Effector CD8-positive, alpha-beta T cell (primary cell): ENCODE measurements around the gene CEACAM19.
"Not testable (repeated sequence)": the region's sequence is repeated elsewhere in the genome, so short reads cannot be mapped to it uniquely, and the experiment has no call there.

Source experiments
- DNase-seq: peaks from one replicate; lab custom pipeline; 2025; lab: John Stamatoyannopoulos, UW

CEACAM19 gene

GRCh38 chr19:44701228-44701627 is 29.9 kb downstream of the CEACAM19 start:
- DNase-seq = no peak

GRCh38 chr19:44702551-44703176 is 31.4 kb downstream of the CEACAM19 start:
- no peak for DNase-seq

- DNase-seq = no peak
Observed at GRCh38 chr19:44703336-44704078, 32.2 kb downstream of the CEACAM19 start.

GRCh38 chr19:44704982-44705381 is 33.7 kb downstream of the CEACAM19 start:
- DNase-seq = no peak

GRCh38 chr19:44705502-44706010 is 34.3 kb downstream of the CEACAM19 start:
- DNase-seq = no peak

GRCh38 chr19:44706506-44707236 is 35.4 kb downstream of the CEACAM19 start:
- DNase-seq = no peak

GRCh38 chr19:44707794-44708193 is 36.5 kb downstream of the CEACAM19 start:
- no peak for DNase-seq

- DNase-seq = no peak
Observed at GRCh38 chr19:44708940-44709339, 37.7 kb downstream of the CEACAM19 start.

- not testable (repeated sequence) for DNase-seq
Observed at GRCh38 chr19:44709434-44710266, 38.4 kb downstream of the CEACAM19 start.

- no peak for DNase-seq
Observed at GRCh38 chr19:44710483-44710882, 39.2 kb downstream of the CEACAM19 start.

GRCh38 chr19:44712864-44713515 is 41.7 kb downstream of the CEACAM19 start:
- DNase-seq = no peak

GRCh38 chr19:44714597-44715169 is 43.4 kb downstream of the CEACAM19 start:
- no peak for DNase-seq

GRCh38 chr19:44717603-44718002 is 46.3 kb downstream of the CEACAM19 start:
- DNase-seq = no peak

GRCh38 chr19:44718441-44719261 is 47.4 kb downstream of the CEACAM19 start:
- no peak for DNase-seq

GRCh38 chr19:44719262-44719701 is 48.0 kb downstream of the CEACAM19 start:
- DNase-seq = no peak

- DNase-seq = not testable (repeated sequence)
Observed at GRCh38 chr19:44720396-44720795, 49.1 kb downstream of the CEACAM19 start.

- DNase-seq = no peak
Observed at GRCh38 chr19:44720945-44721344, 49.7 kb downstream of the CEACAM19 start.

- DNase-seq = not testable (repeated sequence)
Observed at GRCh38 chr19:44721369-44721768, 50.1 kb downstream of the CEACAM19 start.
